Germinal center (tissue), 1 donor: ENCODE results near the gene NKAIN2.
"Not testable (repeated sequence)": the region's sequence is repeated elsewhere in the genome, so short reads cannot be mapped to it uniquely, and the experiment has no call there.

Experiments used
- DNase-seq: peaks from one replicate; pipeline ENCODE4 v3.0.0; 2012; ENCODE audit warnings: mixed read lengths, low spot score

The NKAIN2 gene

DNA sequence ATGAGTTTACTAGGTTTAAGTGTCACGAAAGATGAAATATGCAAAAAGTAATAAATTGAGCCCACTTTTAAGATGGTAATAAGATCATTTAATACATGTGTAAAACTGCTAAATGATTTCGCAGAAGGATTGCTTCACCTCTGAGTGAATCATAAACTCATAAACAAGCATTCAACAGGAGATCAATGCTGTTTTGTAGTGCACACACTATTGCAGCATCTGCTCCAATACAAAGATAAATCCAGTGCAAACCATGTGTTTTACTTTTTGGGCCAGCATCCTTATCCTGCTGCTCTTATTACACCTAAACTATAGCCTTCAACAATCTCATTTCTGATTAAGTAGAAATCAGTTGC is 400.1 kb downstream of the NKAIN2 start:
- no peak for DNase-seq

DNA sequence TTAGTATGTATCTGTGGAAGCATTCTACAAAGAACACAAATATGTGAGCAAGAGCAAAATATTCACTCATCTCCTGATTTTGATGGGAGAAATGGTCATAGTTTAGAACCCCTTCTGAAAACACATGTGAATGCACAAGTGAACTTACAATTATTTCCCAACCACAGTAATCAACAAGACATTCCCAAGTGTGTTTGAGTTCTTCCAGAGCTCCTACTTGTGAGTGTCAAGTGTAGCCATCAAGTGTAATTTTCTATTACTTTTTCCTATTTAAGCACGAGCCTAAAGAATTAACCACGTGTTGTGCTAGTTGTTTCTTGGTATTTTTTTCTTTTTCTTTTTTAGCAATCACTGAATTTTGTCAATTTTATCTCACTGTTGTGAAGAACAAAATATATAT is 402.3 kb downstream of the NKAIN2 start:
- no peak for DNase-seq

DNA sequence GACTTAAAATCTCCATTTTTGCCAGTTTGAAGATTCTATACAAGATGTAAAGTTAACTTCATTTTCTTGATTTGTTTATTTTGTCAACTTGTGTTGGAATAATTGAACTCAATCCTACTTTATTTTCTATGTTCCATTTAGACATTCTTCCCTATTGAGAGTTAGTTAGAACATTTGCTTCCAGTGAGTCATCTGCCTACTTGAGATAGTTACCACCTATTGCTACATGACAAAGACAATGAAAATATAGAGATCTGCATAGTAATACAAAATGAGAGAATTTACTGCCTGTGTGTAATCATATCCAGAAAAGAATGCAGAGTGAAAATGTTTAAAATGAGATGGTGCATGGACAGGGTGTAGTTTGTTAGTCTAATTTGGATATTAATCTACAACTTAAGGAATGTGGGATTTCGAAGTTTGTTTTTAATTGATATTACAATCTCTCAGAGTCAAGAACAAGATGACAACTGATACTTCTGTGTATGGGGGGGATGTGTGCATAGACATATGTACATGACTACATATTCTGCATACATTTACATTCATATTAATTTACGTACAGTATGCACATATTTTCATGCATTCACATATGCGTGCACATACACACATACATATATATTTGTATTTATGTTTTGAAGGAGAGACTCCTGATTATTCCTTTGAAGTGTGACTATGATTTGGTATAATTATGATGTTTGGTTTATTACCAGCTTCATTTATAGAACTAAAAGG is 420.1 kb downstream of the NKAIN2 start:
- no peak for DNase-seq

DNA sequence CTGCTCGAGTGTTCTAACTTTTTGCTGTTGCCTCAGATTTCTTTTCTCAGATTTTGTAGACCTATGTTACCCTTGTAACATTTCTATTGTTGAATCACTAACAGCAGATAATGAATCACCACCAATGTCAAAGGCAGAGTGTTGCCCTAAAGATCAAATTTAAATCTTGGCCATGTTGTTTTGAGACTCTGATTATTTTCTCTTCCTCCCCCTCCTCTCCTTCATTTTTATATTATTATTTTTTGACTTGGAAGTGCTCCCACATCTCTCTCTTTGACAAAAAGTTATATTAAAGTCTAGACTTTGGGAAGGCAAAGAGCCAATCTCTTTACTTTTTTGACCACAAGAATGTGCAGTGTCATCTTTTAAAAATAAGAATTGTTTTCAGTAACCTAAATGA is 422.7 kb downstream of the NKAIN2 start:
- no peak for DNase-seq

DNA sequence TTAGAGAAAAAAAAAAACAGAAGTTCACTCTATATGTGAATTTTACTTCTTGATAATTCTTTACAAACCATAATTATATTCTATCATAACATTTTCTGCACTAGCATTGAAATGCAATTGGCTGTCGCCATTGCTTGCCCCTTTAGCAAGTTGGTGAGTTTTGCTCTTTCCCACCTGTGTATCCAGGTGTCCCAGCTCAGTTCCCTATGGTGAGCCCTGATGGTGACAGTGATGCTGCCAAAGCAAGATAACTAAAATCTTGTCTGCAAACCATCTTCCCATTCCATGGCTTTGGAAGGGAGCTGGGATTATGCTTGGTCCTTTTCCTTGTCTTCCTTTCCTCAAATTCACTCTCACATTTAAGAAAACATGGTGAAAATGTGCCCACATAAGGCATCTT is 429.6 kb downstream of the NKAIN2 start:
- DNase-seq = no peak

DNA sequence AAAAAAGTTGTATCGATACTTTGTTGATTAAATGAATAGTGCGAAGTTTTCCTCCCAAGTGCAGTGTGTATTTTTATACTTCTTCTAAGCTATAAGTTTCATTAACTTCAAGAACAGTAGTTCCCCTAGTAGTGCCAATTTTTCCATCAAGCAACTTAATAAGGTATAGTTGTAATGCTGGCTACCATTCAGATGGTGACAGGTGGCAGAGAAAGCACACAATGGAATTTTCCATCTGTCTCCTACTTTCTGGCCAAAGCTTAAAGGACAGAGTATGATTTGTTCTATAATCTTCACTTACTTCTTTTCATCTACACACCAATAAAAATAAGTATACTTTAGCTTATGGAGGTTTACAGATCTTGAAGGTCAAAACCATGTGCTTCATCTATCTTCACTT is 431.1 kb downstream of the NKAIN2 start:
- DNase-seq = no peak

DNA sequence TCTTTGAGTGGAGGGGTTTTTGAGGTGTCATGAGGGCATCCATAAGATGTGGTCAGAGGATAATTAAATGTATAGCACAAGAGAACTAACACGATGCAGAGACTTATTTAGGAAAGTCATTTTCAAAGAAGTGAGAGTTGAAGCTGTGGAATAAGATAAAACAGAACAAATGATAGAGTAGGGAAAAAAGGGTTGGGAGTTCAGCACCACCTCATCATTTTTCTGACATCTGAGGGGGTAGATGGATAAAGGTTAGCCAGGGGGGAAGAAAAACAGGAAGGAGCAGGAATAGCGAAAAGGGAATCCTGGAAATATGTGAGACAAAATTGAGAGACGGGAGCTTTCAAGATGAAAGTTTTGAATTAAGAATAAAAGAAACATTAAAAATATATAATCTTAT is 434.2 kb downstream of the NKAIN2 start:
- DNase-seq = no peak

DNA sequence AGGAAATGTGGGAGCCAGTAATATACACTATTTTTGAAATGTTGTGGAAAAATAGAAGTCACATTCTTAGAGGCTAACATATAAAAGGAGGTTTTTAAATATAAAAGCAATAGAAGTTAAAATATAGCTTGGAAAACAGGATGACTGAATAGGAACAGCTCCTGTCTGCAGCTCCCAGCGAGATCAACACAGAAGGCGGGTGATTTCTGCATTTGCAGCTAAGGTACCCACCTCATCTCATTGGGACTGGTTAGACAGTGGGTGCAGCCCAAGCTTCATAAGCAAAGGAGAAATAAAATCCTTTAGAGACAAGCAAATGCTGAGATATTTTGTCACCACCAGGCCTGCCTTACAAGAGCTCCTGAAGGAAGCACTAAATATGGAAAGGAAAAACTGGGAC is 434.7 kb downstream of the NKAIN2 start:
- not testable (repeated sequence) for DNase-seq

DNA sequence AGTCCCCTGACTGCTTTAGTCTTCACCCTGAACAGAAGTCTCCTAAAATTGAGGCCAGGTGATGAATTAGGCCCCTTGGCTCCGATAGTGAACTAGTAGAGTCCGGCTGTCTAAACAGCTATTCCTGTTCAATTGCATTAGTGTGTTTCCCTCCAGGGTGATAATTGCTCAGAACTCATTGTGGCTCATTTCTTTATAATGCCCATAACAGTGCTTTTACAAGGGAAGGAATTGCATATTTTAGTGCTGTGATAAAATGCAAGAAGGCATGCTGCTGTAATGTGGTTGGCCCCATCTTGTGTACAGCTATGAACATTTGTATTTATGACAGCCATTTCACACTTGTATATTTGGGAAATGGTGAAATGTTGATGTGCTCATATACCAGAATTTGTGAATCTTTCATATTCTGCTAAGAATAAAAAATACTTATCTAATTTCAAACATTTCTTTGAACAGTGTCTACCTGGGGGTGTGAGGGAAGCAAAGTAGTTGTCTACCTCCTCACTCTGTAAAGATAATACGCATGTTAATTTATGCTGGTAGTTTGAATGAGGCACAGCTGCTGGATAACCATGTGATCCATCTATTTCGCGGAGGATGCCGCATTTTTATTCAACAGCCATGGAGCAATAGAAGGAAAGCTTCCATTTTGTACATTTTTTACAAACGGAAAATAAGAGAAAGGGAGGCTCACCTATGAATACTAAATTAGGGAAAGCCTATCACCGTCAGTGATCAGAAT is 451.4 kb downstream of the NKAIN2 start:
- no peak for DNase-seq

DNA sequence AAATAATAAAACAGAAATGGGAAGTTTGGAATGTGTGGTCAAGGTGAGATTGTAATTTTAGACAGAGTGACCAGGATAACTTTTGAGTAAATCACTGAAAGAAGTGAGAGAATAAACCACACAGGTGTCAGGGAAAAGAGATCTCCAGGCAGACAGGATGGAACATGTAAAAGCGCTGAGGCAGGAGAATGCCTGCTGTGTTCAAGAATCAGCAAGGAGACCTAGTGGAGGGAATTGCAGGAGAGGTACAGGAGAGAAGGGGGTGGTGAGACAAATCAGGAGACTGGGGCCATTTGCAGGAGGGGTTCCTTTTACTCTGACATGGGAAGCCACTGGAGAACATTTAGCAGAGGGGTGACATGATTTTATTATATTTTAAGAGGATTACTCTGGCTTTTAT is 456.7 kb downstream of the NKAIN2 start:
- DNase-seq = no peak

DNA sequence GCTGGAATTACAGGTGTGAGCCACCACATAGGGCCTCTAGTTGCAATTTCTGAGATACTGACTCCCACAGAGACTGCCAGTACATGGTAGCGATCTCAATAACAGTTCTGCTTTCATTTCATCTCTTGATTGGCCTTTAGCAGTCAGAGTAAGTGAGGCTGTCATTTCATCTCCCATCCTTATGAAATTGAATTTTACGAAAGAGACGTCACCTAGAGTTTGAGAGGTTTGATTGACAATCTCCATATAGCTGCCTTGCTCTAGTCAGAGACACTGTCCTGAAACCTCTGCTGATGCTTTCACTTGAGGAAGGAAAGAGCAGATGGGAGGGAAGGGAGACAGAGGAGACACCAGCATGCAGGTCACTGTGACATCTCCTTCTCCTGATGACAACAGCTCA is 466.1 kb downstream of the NKAIN2 start:
- no peak for DNase-seq

DNA sequence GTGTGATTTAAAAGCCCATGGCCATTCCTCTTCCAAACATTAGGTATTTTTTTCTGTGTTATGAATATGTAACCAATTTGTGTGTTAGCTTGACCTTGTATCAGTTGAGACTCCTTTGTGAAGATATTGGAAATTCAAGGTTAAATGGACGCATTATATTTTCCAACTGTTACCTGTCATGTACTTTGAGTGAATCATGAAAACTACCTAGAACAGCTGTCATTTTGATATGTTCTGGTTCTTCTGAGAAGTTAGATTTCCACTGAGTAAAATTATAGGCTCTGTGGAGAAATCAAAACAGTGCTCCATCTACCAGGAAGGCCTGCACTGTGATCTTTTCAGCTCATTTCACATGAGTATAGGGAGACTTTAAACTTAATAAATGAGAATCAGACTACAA is 470.0 kb downstream of the NKAIN2 start:
- DNase-seq = no peak

DNA sequence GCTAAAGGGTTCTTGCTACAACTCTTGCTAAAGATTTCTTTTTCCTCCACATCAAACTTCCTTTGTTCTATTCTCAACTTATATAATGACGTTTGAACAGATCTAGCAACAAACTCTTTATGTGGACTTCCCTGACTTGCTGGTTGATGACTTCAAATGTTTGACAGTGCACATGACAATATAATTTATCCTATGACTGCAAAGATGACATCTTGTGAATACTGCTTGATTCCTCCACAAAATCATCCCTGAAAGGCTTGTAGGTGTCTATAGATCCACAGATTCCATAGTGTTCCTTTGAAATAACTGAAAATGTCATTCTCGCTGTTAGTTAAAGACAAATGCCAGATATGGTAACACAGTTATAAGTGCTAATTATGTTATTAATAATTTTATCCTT is 478.9 kb downstream of the NKAIN2 start:
- DNase-seq = no peak

DNA sequence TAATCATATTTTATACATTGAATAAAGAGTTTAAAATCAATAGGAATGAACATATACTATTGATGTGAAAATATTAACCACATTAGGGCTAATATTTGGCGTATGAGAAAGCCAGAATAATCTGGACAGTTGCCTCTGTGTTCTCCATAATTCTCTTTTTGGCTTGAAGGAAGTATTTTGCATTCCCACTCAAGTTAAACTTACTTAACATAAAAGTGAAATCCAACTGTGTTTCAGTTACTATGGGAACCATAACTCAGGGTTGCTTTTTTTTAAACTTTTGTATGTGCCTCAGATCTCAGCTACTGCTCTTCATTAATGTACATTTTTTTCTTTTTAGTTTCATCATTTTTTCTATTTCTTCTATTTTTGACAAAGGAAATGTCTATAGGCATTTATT is 479.8 kb downstream of the NKAIN2 start:
- no peak for DNase-seq

DNA sequence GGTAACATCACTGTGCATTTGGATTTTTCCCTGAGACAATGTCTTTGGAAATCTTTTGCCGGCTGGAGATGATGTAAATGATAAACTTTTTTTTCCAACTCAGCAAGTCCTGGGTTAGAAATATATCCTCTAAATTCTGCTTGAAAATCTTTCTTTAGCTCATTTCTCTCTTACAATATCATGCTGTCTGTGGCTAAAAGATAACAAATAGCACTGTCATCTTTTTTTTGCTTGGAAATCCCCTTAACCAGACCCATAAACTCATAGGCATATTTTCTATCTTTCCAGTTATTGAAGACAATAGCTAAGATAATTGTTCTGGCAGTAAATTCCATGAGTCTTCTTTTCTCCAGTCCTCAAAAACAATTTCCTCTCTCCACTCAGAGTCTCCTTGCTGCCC is 481.5 kb downstream of the NKAIN2 start:
- DNase-seq = no peak

DNA sequence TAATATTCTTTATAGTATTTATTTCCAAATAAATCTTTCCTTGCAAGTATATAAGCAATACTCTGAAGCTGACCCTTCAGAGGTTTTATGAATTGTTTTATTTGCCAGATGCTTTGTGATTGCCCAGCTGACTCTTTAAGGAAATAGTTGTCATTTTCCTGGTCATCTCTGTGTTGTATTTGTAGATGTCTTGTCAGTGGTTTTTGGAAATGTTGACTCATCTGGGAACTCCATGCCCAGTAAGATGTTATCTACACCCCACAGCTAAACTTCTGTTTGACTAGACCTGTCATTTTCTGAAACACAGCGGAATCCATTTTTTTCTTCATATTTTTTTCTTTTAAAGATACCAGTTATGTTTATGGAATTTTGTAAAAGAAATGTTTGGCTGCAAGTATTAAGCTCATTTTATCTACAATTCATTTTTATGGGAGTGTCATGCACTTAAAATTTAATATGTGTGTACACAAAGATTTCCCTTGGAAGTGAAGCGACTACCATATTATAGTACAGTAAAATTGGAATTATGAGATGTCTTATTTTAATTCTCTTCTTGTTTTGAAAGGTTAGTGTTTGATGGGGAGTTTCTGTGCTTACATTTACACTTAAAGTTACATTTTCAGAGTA is 491.0 kb downstream of the NKAIN2 start:
- DNase-seq = no peak

DNA sequence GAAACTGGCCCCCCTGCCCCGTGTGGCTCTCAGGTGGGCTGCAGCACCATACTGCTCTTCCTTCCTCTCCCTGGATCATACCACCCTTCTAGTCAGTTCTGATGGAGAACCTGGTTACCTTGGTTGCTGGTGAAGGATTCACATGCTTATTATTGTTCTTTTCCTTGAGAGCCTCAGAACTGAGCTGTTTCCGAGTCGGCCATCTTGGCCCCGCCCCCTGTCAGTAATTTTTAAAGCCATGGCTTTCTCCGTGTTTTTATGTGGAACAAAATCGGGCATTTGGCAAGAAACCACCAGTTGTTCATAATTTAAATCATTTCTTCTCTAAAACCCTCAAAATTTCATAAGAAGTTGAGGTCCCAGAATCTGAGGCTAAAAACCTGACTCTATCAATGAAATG is 493.8 kb downstream of the NKAIN2 start:
- DNase-seq = no peak

DNA sequence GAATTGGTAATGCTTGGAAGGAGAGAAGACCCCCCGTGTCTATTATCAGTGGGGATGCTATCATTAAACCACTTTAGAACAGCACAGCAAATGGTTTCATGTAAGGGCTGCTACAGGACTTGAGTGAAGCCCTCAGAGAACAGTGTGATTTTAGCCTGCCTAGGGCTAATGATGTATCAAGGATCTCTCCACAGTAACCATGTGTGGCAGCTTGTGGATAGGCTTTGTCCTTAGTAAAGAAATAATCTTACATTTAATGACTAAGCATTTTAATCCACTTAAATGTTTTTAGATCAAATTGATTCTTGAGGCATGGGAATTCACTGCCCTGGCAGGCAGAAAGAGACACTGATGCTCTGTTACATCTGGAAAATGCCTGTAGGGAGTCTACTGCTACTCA is 495.1 kb downstream of the NKAIN2 start:
- DNase-seq = no peak

DNA sequence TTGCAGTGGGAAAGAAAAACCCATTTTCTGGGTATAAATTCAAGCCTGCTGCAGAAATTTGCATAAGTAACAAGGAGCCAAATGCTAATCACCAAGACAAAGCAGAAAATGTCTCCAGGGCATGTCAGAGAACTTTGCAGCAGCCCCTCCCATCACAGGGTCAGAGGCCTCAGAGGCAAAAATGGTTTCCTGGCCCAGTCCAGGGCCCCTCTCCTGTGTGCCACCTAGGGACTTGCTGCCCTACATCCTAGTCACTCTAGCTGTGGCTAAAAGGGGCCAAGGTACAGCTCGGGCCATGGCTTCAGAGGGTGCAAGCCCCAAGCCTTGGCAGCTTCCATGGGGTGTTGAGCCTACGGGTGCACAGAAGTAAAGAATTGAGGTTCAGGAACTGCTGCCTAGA is 497.2 kb downstream of the NKAIN2 start:
- not testable (repeated sequence) for DNase-seq

DNA sequence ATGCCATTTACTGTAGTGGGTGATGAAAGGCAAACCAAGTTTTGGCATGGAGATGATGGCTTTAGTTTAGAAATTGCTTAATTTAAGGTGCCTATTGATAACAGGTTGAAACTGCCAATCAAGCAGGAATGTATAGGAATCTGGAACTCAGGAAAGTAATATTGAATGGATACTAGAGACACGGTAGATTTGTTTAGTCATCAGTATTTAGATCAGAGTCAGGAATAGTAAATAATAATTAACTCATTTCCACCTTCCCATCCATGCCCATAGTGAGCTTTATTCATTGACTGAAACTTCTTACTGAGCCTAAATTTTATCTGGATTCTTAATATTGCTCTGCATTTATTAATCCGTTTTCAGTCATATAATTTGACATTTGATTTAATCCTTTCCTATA is 500.3 kb downstream of the NKAIN2 start:
- DNase-seq = no peak

DNA sequence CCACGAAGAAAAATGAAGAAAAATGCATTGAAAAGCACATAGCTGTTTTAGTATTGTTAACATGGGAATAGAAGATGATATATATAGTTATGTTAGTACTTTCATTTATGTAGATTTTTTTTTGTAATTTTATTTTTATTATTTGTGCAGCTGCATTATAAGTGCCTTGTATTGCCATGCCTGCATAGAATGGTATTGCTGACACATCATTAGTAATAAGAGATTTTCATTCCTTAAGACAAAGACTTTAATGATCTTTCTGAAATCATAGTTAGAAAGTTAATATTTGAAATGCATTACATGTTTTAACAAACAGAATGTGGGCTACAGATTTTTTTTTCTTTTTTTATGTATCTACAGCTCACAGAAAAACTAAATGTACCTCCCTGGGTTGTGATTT is 506.5 kb downstream of the NKAIN2 start:
- no peak for DNase-seq

DNA sequence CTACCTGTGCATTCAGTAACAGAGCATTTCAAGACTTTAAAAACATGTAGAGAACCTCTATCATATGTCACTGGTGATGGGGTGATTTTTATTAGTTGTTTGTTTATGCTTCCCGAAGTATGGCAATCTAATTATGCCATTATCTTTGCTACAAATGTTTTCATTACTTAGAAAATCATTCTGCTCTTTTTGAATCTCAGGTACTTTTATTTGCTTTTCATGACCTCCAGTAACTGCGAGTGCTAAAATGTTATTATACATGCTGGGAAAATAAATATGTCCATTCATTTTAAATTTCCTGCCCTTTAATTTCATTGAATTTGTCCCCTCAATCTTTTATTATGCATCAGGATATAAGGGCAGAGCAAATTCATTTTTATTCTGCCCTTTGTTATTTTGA is 515.7 kb downstream of the NKAIN2 start:
- no peak for DNase-seq

DNA sequence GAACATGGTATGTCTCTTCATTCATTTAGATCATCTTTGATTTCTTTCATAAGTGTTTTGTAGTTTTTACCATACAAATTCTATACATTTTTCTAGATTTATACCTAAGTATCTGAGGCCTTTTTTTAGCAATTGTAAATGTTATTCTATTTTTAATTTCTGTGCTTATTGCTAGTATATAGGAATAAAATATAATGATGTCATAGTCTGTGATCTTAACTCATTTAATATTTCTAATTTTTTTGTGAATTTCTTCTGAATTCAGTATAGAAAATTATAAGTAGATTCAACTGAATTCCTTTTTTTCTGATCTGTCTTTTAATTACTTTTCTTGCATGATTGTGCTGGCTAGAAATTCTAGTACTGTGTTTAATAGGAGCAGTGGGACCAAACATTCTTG is 520.6 kb downstream of the NKAIN2 start:
- DNase-seq = no peak

DNA sequence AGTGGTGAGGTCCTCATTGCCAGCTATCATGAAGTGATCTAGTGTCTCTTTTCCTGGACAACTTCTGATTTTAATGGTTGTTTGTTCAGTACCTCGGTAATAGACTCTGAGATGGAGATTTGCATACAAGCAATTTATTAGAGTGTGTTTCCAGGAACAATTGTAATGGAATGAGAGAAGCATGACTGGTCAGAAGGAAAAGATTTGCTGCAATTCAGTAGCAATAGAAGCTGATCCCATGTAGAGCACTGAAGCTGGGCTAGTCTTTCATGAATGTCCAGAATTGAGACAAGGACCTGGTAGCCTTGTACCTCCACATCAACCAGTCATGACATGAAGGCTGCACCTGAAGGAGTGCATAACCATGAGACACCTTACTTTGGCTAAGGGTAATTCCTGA is 526.5 kb downstream of the NKAIN2 start:
- no peak for DNase-seq
